WTC11 (cell line): ENCODE data around the gene SMC1B.

Source experiments
- CREM ChIP-seq: sonication (generic); formaldehyde crosslinking; IDR thresholded peaks from 2 replicates; pipeline ENCODE4 v1.8.1; 2022; ENCODE audit warnings: mild to moderate bottlenecking, missing genetic modification reagents, moderate library complexity
- CTCF ChIP-seq: fragments of 200-600 bp; IDR thresholded peaks from 2 replicates; pipeline ENCODE4 v1.8.0; 2022; ENCODE audit warnings: antibody characterized with exemption
- ESRRA ChIP-seq: sonication (generic); formaldehyde crosslinking; IDR thresholded peaks from 2 replicates; pipeline ENCODE4 v1.8.1; 2022; ENCODE audit warnings: mild to moderate bottlenecking, missing genetic modification reagents, borderline replicate concordance
- FOXK1 ChIP-seq: sonication (generic); formaldehyde crosslinking; IDR thresholded peaks from 2 replicates; pipeline ENCODE4 v1.8.0; 2022; ENCODE audit warnings: mild to moderate bottlenecking, moderate library complexity, missing genetic modification reagents
- FOXP4 ChIP-seq: sonication (generic); formaldehyde crosslinking; IDR thresholded peaks from 2 replicates; pipeline ENCODE4 v1.8.0; 2022; ENCODE audit warnings: mild to moderate bottlenecking, missing genetic modification reagents
- GABPB1 ChIP-seq: sonication (generic); formaldehyde crosslinking; IDR thresholded peaks from 2 replicates; pipeline ENCODE4 v1.8.1; 2023; ENCODE audit warnings: mild to moderate bottlenecking, missing genetic modification reagents
- JUN ChIP-seq: sonication (generic); formaldehyde crosslinking; IDR thresholded peaks from 2 replicates; pipeline ENCODE4 v1.8.0; 2023; ENCODE audit warnings: mild to moderate bottlenecking, missing genetic modification reagents
- MAX ChIP-seq: sonication (generic); formaldehyde crosslinking; IDR thresholded peaks from 2 replicates; pipeline ENCODE4 v1.8.0; 2022; ENCODE audit warnings: mild to moderate bottlenecking, missing genetic modification reagents
- SP1 ChIP-seq: sonication (generic); formaldehyde crosslinking; conservative IDR thresholded peaks from 2 replicates; pipeline ENCODE4 v1.8.1; 2022; ENCODE audit warnings: missing genetic modification reagents
- TP53 ChIP-seq: sonication (generic); formaldehyde crosslinking; IDR thresholded peaks from 2 replicates; pipeline ENCODE4 v1.8.1; 2023; ENCODE audit warnings: mild to moderate bottlenecking, missing genetic modification reagents
- TF ChIP-seq, protein P1 (sequence below): sonication (generic); formaldehyde crosslinking; IDR thresholded peaks from 2 replicates; pipeline ENCODE4 v1.8.1; 2023; ENCODE audit warnings: mild to moderate bottlenecking, missing genetic modification reagents
- TF ChIP-seq, protein P2 (sequence below): sonication (generic); formaldehyde crosslinking; IDR thresholded peaks from 2 replicates; pipeline ENCODE4 v1.8.1; 2023; ENCODE audit warnings: mild to moderate bottlenecking, missing genetic modification reagents, moderate library complexity
- TF ChIP-seq, protein P3 (sequence below): sonication (generic); formaldehyde crosslinking; IDR thresholded peaks from 2 replicates; pipeline ENCODE4 v1.8.1; 2023; ENCODE audit warnings: mild to moderate bottlenecking, moderate library complexity, missing genetic modification reagents
- TF ChIP-seq, protein P4 (sequence below): sonication (generic); formaldehyde crosslinking; IDR thresholded peaks from 2 replicates; pipeline ENCODE4 v1.8.1; 2022; ENCODE audit warnings: low read depth, missing genetic modification reagents, borderline replicate concordance

GRCh38 chr22:45425531-45426265 is 12.3 kb upstream of the SMC1B start:
- TF ChIP-seq GABPB1 (CRISPR knock-in tag) (no peak), MAX (CRISPR knock-in tag) (no peak), CTCF (no peak), SP1 (no peak), CREM (CRISPR knock-in tag) (no peak), FOXK1 (CRISPR knock-in tag) (no peak), TP53 (no peak), ESRRA (CRISPR knock-in tag) (no peak), FOXP4 (CRISPR knock-in tag) (no peak), JUN (no peak)
- TF ChIP-seq, protein P1, sequence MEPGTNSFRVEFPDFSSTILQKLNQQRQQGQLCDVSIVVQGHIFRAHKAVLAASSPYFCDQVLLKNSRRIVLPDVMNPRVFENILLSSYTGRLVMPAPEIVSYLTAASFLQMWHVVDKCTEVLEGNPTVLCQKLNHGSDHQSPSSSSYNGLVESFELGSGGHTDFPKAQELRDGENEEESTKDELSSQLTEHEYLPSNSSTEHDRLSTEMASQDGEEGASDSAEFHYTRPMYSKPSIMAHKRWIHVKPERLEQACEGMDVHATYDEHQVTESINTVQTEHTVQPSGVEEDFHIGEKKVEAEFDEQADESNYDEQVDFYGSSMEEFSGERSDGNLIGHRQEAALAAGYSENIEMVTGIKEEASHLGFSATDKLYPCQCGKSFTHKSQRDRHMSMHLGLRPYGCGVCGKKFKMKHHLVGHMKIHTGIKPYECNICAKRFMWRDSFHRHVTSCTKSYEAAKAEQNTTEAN (CRISPR knock-in tag), result no peak
- TF ChIP-seq, protein P2, sequence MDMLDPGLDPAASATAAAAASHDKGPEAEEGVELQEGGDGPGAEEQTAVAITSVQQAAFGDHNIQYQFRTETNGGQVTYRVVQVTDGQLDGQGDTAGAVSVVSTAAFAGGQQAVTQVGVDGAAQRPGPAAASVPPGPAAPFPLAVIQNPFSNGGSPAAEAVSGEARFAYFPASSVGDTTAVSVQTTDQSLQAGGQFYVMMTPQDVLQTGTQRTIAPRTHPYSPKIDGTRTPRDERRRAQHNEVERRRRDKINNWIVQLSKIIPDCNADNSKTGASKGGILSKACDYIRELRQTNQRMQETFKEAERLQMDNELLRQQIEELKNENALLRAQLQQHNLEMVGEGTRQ (CRISPR knock-in tag), result no peak
- TF ChIP-seq, protein P3, sequence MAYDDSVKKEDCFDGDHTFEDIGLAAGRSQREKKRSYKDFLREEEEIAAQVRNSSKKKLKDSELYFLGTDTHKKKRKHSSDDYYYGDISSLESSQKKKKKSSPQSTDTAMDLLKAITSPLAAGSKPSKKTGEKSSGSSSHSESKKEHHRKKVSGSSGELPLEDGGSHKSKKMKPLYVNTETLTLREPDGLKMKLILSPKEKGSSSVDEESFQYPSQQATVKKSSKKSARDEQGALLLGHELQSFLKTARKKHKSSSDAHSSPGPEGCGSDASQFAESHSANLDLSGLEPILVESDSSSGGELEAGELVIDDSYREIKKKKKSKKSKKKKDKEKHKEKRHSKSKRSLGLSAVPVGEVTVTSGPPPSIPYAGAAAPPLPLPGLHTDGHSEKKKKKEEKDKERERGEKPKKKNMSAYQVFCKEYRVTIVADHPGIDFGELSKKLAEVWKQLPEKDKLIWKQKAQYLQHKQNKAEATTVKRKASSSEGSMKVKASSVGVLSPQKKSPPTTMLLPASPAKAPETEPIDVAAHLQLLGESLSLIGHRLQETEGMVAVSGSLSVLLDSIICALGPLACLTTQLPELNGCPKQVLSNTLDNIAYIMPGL (CRISPR knock-in tag), result no peak
- TF ChIP-seq, protein P4, sequence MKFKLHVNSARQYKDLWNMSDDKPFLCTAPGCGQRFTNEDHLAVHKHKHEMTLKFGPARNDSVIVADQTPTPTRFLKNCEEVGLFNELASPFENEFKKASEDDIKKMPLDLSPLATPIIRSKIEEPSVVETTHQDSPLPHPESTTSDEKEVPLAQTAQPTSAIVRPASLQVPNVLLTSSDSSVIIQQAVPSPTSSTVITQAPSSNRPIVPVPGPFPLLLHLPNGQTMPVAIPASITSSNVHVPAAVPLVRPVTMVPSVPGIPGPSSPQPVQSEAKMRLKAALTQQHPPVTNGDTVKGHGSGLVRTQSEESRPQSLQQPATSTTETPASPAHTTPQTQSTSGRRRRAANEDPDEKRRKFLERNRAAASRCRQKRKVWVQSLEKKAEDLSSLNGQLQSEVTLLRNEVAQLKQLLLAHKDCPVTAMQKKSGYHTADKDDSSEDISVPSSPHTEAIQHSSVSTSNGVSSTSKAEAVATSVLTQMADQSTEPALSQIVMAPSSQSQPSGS, result no peak
